ENCODE measurements around the gene DDX59. TPM values are rescaled to one million over a fixed set of nuclear protein-coding genes. Genes with fewer than 3 reads are reported as not detected.
A peak's percentile ranks its signal among the peaks of the same experiment; 100 is the strongest.

Gene DDX59
- polyA plus RNA-seq, 1 donor (not counting 4 experiments of a cell fraction or from before 2014, with no cell fraction given) = 14.4 TPM

GRCh38 chr1:200671235-200671786, 1.6 kb upstream of the DDX59 start:
- Histone ChIP-seq H3K36me3 (ENCODE audit: control insufficient read depth in 2 of 2, extremely low read depth in 1 of 2, insufficient read depth in 2 of 2, low read length in 2 of 2) (peaks cover 0 to 3% of the 10 kb centered on the region in 2 experiments), H3K79me2 (ENCODE audit: control insufficient read depth, insufficient read depth, low read length) (peaks cover 5% of the 10 kb centered on the region), H3K9me3 (ENCODE audit: control insufficient read depth, low read depth, low read length) (no peaks in the 10 kb centered on the region), H2AFZ (ENCODE audit: control insufficient read depth, low read length) (peak overlapping the region; percentile 36), H3K27ac (ENCODE audit: control insufficient read depth, insufficient read depth, low read length) (peak overlapping the region; percentile 97), H3K4me2 (ENCODE audit: control insufficient read depth, extremely low read depth, insufficient read depth, low read depth, low read length) (peak overlapping the region; percentile 94), H4K20me1 (ENCODE audit: control insufficient read depth, extremely low read depth, insufficient read depth, low read length) (no peaks in the 10 kb centered on the region), H3K4me1 (ENCODE audit: control insufficient read depth, extremely low read depth, insufficient read depth, low read length) (peaks cover 59% of the 10 kb centered on the region), H3K27me3 (ENCODE audit: control insufficient read depth, extremely low read depth, insufficient read depth, low read length) (no peaks in the 10 kb centered on the region), H3K4me3 (ENCODE audit: control insufficient read depth in 2 of 3, extremely low read depth in 1 of 3, insufficient read depth in 2 of 3, low read depth in 1 of 3, low read length in 3 of 3) (peak overlapping the region in 2 of 3 experiments; percentile 66 to 69), H3K9ac (ENCODE audit: control insufficient read depth, extremely low read depth, insufficient read depth, low read length) (peak overlapping the region; percentile 87), H3K9me1 (ENCODE audit: control insufficient read depth, extremely low read depth, insufficient read depth, low read length) (no peaks in the 10 kb centered on the region)
- dilution Hi-C loops (cut with MboI; ENCODE audit: extremely low pct_ligation_motif_present, low sequenced_read_pairs) = loop anchor here (10.0 kb wide), 1 partner anchor 53 kb away; no protein-coding TSS in a partner anchor
- DNase-seq (ENCODE audit: low read depth, low spot score) (no peak), FAIRE-seq (no peak)
- TF ChIP-seq EZH2 (IDR thresholded peaks at IDR 0.05; ENCODE audit: low read length) (no peak), CTCF (optimal IDR thresholded peaks at IDR 0.05 in 1 of 3, IDR thresholded peaks at IDR 0.05 in 1 of 3, conservative IDR thresholded peaks at IDR 0.05 in 1 of 3; ENCODE audit: extremely low read depth in 1 of 3, insufficient read depth in 2 of 3, low read length in 3 of 3) (no peak)

DNA sequence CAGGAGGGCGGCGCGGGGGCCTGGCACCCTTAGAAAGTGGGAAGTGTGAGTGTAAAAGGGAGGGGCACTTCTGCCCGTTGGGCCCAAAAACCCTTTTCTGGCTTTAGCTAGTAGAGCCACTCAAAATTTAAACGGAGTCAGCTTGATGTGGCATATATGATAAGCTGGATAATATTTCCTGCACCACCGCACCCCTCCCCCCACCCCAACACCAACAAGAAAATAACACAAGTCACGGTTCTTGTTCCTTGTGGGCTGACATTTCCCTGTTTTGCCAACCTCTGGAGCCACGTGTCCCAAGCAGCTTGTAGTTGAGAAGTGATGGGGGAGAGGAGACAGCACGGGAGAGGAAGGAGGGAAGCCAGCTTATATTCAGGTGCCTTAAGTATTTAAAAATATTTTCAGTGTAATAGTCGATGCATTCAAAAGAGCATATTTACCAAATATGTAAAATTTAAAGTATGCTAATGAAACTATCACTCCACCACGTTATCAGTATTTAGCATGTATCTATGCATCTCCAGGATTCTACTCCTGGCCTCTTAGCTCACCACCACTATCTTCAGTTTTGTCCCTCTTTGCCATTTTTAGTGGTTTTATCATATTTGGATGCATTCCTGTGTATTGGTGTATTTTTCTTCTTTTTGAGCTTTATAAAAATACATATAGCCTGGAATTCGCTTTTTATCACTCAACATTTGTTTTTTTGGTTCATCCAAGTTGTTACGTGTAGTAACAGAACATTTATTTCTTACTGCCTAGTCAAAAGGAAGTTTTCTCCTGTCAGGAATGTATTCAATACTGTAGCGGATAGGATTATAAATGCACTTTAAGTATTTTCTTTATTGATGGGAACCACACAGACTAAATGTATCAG, 773 bp upstream of the DDX59 start:
- FAIRE-seq = no peak

More for the DNA sequence above, 773 bp upstream of the DDX59 start:
- dilution Hi-C loops (cut with MboI; ENCODE audit: extremely low pct_ligation_motif_present, low sequenced_read_pairs) = loop anchor here (10.0 kb wide), 1 partner anchor 54 kb away; no protein-coding TSS in a partner anchor
- peak overlapping the region; percentile 66 for H2AFZ ChIP-seq (ENCODE audit: control insufficient read depth, low read length)
- peaks cover 2 to 7% of the 10 kb centered on the region in 2 experiments for H3K36me3 ChIP-seq (ENCODE audit: control insufficient read depth in 2 of 2, extremely low read depth in 1 of 2, insufficient read depth in 2 of 2, low read length in 2 of 2)
- H3K4me2 ChIP-seq (ENCODE audit: control insufficient read depth, extremely low read depth, insufficient read depth, low read depth, low read length) = peak overlapping the region; percentile 94
- no peaks in the 10 kb centered on the region for H4K20me1 ChIP-seq (ENCODE audit: control insufficient read depth, extremely low read depth, insufficient read depth, low read length)
- no peaks in the 10 kb centered on the region for H3K27me3 ChIP-seq (ENCODE audit: control insufficient read depth, extremely low read depth, insufficient read depth, low read length)
- DNase-seq (ENCODE audit: low read depth, low spot score) = no peak
- H3K9me1 ChIP-seq (ENCODE audit: control insufficient read depth, extremely low read depth, insufficient read depth, low read length) = no peaks in the 10 kb centered on the region
- H3K79me2 ChIP-seq (ENCODE audit: control insufficient read depth, insufficient read depth, low read length) = peaks cover 5% of the 10 kb centered on the region
- no peaks in the 10 kb centered on the region for H3K9me3 ChIP-seq (ENCODE audit: control insufficient read depth, low read depth, low read length)
- peak overlapping the region; percentile 28 to 69 (median 66) for H3K4me3 ChIP-seq (ENCODE audit: control insufficient read depth in 2 of 3, extremely low read depth in 1 of 3, insufficient read depth in 2 of 3, low read depth in 1 of 3, low read length in 3 of 3)
- peak overlapping the region; percentile 87 for H3K9ac ChIP-seq (ENCODE audit: control insufficient read depth, extremely low read depth, insufficient read depth, low read length)
- TF ChIP-seq CTCF (optimal IDR thresholded peaks at IDR 0.05 in 1 of 3, IDR thresholded peaks at IDR 0.05 in 1 of 3, conservative IDR thresholded peaks at IDR 0.05 in 1 of 3; ENCODE audit: extremely low read depth in 1 of 3, insufficient read depth in 2 of 3, low read length in 3 of 3) (no peak), EZH2 (IDR thresholded peaks at IDR 0.05; ENCODE audit: low read length) (no peak)
- H3K4me1 ChIP-seq (ENCODE audit: control insufficient read depth, extremely low read depth, insufficient read depth, low read length) = peaks cover 60% of the 10 kb centered on the region
- H3K27ac ChIP-seq (ENCODE audit: control insufficient read depth, insufficient read depth, low read length) = peak overlapping the region; percentile 97

Data from keratinocyte (primary cell).